ENCODE results near the gene BEND7.
"Not testable (repeated sequence)": the region's sequence is repeated elsewhere in the genome, so short reads cannot be mapped to it uniquely, and the experiment has no call there.

Gene BEND7

GRCh38 chr10:13440185-13441061 lies 88.4 kb downstream of the BEND7 start:
- Histone ChIP-seq H3K27ac (ENCODE audit: low read length) (no peak overlapping the region), H3K9ac (ENCODE audit: low read length) (no peak overlapping the region), H3K27me3 (ENCODE audit: control insufficient read depth, insufficient read depth, low read length) (peaks cover 25% of the 10 kb centered on the region), H3K36me3 (ENCODE audit: control insufficient read depth, low read depth, low read length) (no peaks in the 10 kb centered on the region), H3K9me3 (ENCODE audit: control insufficient read depth, low read depth, low read length) (no peaks in the 10 kb centered on the region), H3K4me1 (ENCODE audit: control insufficient read depth, low read depth, low read length) (peaks cover 3% of the 10 kb centered on the region), H3K4me3 (ENCODE audit: low read length) (peak overlapping the region; percentile 47)

- no peak overlapping the region for H3K27ac ChIP-seq (ENCODE audit: low read length)
- peaks cover 25% of the 10 kb centered on the region for H3K27me3 ChIP-seq (ENCODE audit: control insufficient read depth, insufficient read depth, low read length)
- H3K9me3 ChIP-seq (ENCODE audit: control insufficient read depth, low read depth, low read length) = no peaks in the 10 kb centered on the region
- no peaks in the 10 kb centered on the region for H3K36me3 ChIP-seq (ENCODE audit: control insufficient read depth, low read depth, low read length)
- no peak overlapping the region for H3K9ac ChIP-seq (ENCODE audit: low read length)
- H3K4me3 ChIP-seq (ENCODE audit: low read length) = peak overlapping the region; percentile 47
- peaks cover 3% of the 10 kb centered on the region for H3K4me1 ChIP-seq (ENCODE audit: control insufficient read depth, low read depth, low read length)
Measured at GRCh38 chr10:13439313-13440184, 89.3 kb downstream of the BEND7 start.

- Histone ChIP-seq H3K27me3 (ENCODE audit: control insufficient read depth, insufficient read depth, low read length) (peaks cover 25% of the 10 kb centered on the region), H3K36me3 (ENCODE audit: control insufficient read depth, low read depth, low read length) (no peaks in the 10 kb centered on the region), H3K27ac (ENCODE audit: low read length) (no peak overlapping the region), H3K4me3 (ENCODE audit: low read length) (no peak overlapping the region), H3K4me1 (ENCODE audit: control insufficient read depth, low read depth, low read length) (no peaks in the 10 kb centered on the region), H3K9me3 (ENCODE audit: control insufficient read depth, low read depth, low read length) (no peaks in the 10 kb centered on the region), H3K9ac (ENCODE audit: low read length) (no peak overlapping the region)
Measured at GRCh38 chr10:13437026-13437555, 91.7 kb downstream of the BEND7 start.

GRCh38 chr10:13427943-13428342 lies 100.9 kb downstream of the BEND7 start:
- H3K9ac ChIP-seq (ENCODE audit: low read length); H3K4me1 ChIP-seq (ENCODE audit: control insufficient read depth, low read depth, low read length); H3K4me3 ChIP-seq (ENCODE audit: low read length); H3K36me3 ChIP-seq (ENCODE audit: control insufficient read depth, low read depth, low read length); H3K27me3 ChIP-seq (ENCODE audit: control insufficient read depth, insufficient read depth, low read length); H3K9me3 ChIP-seq (ENCODE audit: control insufficient read depth, low read depth, low read length); H3K27ac ChIP-seq (ENCODE audit: low read length): not testable (repeated sequence)

- no peak overlapping the region for H3K9ac ChIP-seq (ENCODE audit: low read length)
- no peaks in the 10 kb centered on the region for H3K36me3 ChIP-seq (ENCODE audit: control insufficient read depth, low read depth, low read length)
- H3K9me3 ChIP-seq (ENCODE audit: control insufficient read depth, low read depth, low read length) = no peaks in the 10 kb centered on the region
- H3K4me3 ChIP-seq (ENCODE audit: low read length) = no peak overlapping the region
- H3K4me1 ChIP-seq (ENCODE audit: control insufficient read depth, low read depth, low read length) = no peaks in the 10 kb centered on the region
- H3K27ac ChIP-seq (ENCODE audit: low read length) = no peak overlapping the region
- no peaks in the 10 kb centered on the region for H3K27me3 ChIP-seq (ENCODE audit: control insufficient read depth, insufficient read depth, low read length)
Measured at GRCh38 chr10:13425397-13425796, 103.4 kb downstream of the BEND7 start.

GRCh38 chr10:13422800-13423199 lies 106.0 kb downstream of the BEND7 start:
- Histone ChIP-seq H3K4me1 (ENCODE audit: control insufficient read depth, low read depth, low read length) (no peaks in the 10 kb centered on the region), H3K27ac (ENCODE audit: low read length) (no peak overlapping the region), H3K4me3 (ENCODE audit: low read length) (no peak overlapping the region), H3K36me3 (ENCODE audit: control insufficient read depth, low read depth, low read length) (no peaks in the 10 kb centered on the region), H3K9ac (ENCODE audit: low read length) (no peak overlapping the region), H3K9me3 (ENCODE audit: control insufficient read depth, low read depth, low read length) (no peaks in the 10 kb centered on the region), H3K27me3 (ENCODE audit: control insufficient read depth, insufficient read depth, low read length) (no peaks in the 10 kb centered on the region)

GRCh38 chr10:13421382-13421917 lies 107.4 kb downstream of the BEND7 start:
- Histone ChIP-seq H3K4me1 (ENCODE audit: control insufficient read depth, low read depth, low read length) (no peaks in the 10 kb centered on the region), H3K9ac (ENCODE audit: low read length) (no peak overlapping the region), H3K4me3 (ENCODE audit: low read length) (no peak overlapping the region), H3K27ac (ENCODE audit: low read length) (no peak overlapping the region), H3K36me3 (ENCODE audit: control insufficient read depth, low read depth, low read length) (no peaks in the 10 kb centered on the region), H3K9me3 (ENCODE audit: control insufficient read depth, low read depth, low read length) (no peaks in the 10 kb centered on the region), H3K27me3 (ENCODE audit: control insufficient read depth, insufficient read depth, low read length) (no peaks in the 10 kb centered on the region)

- H3K27me3 ChIP-seq (ENCODE audit: control insufficient read depth, insufficient read depth, low read length) = no peaks in the 10 kb centered on the region
- H3K9me3 ChIP-seq (ENCODE audit: control insufficient read depth, low read depth, low read length) = no peaks in the 10 kb centered on the region
- no peak overlapping the region for H3K9ac ChIP-seq (ENCODE audit: low read length)
- no peak overlapping the region for H3K4me3 ChIP-seq (ENCODE audit: low read length)
- H3K27ac ChIP-seq (ENCODE audit: low read length) = no peak overlapping the region
- H3K4me1 ChIP-seq (ENCODE audit: control insufficient read depth, low read depth, low read length) = no peaks in the 10 kb centered on the region
- no peaks in the 10 kb centered on the region for H3K36me3 ChIP-seq (ENCODE audit: control insufficient read depth, low read depth, low read length)
Measured at GRCh38 chr10:13420532-13421307, 108.1 kb downstream of the BEND7 start.

GRCh38 chr10:13417459-13418126 lies 111.2 kb downstream of the BEND7 start:
- H3K4me1 ChIP-seq (ENCODE audit: control insufficient read depth, low read depth, low read length) = no peaks in the 10 kb centered on the region
- no peak overlapping the region for H3K9ac ChIP-seq (ENCODE audit: low read length)
- H3K4me3 ChIP-seq (ENCODE audit: low read length) = no peak overlapping the region
- no peaks in the 10 kb centered on the region for H3K36me3 ChIP-seq (ENCODE audit: control insufficient read depth, low read depth, low read length)
- H3K9me3 ChIP-seq (ENCODE audit: control insufficient read depth, low read depth, low read length) = no peaks in the 10 kb centered on the region
- no peak overlapping the region for H3K27ac ChIP-seq (ENCODE audit: low read length)
- H3K27me3 ChIP-seq (ENCODE audit: control insufficient read depth, insufficient read depth, low read length) = no peaks in the 10 kb centered on the region

- no peak overlapping the region for H3K27ac ChIP-seq (ENCODE audit: low read length)
- no peaks in the 10 kb centered on the region for H3K36me3 ChIP-seq (ENCODE audit: control insufficient read depth, low read depth, low read length)
- no peaks in the 10 kb centered on the region for H3K27me3 ChIP-seq (ENCODE audit: control insufficient read depth, insufficient read depth, low read length)
- no peaks in the 10 kb centered on the region for H3K4me1 ChIP-seq (ENCODE audit: control insufficient read depth, low read depth, low read length)
- H3K4me3 ChIP-seq (ENCODE audit: low read length) = no peak overlapping the region
- no peaks in the 10 kb centered on the region for H3K9me3 ChIP-seq (ENCODE audit: control insufficient read depth, low read depth, low read length)
- H3K9ac ChIP-seq (ENCODE audit: low read length) = no peak overlapping the region
Measured at GRCh38 chr10:13416760-13417159, 112.1 kb downstream of the BEND7 start.
